ENCODE measurements around the gene SVBP. TPM values are rescaled to one million over a fixed set of nuclear protein-coding genes. Genes with fewer than 3 reads are reported as not detected.

Gene SVBP
- total and polyA plus RNA-seq, 2 experiments from 2014 or later = 16.8 to 28.5 TPM

- H3K36me3 ChIP-seq (ENCODE audit: low read depth) = peaks cover 13% of the 10 kb centered on the region; the same call in 1 of the 2 replicates
- no peak overlapping the region for H3K4me2 ChIP-seq (ENCODE audit: unreplicated experiment)
- no peaks in the 10 kb centered on the region for H3K27me3 ChIP-seq (replicated peaks; ENCODE audit: insufficient read depth)
- no peaks in the 10 kb centered on the region for H3K79me2 ChIP-seq (ENCODE audit: insufficient read depth)
- H3K9ac ChIP-seq = no peak overlapping the region
- no peaks in the 10 kb centered on the region for H3F3A ChIP-seq (ENCODE audit: insufficient read depth)
- WGBS, 2 experiments (ENCODE audit: low coverage in 1 of 2, low lambda C conversion rate in 2 of 2, missing lambda C conversion rate in 2 of 2) = 94% methylated on average over 17 of the region's 17 CpGs
- no peak overlapping the region for H3K4me3 ChIP-seq
- no peaks in the 10 kb centered on the region for H3K9me3 ChIP-seq (ENCODE audit: low read depth)
- TF ChIP-seq EZH2 (IDR thresholded peaks at IDR 0.05; ENCODE audit: insufficient read depth, poor library complexity, severe bottlenecking) (no peak), EZH2phosphoT487 (IDR thresholded peaks at IDR 0.05; ENCODE audit: insufficient read depth, low read depth) (no peak)
- no peaks in the 10 kb centered on the region for H3K4me1 ChIP-seq (ENCODE audit: insufficient read depth)
- H4K20me1 ChIP-seq (ENCODE audit: insufficient read depth) = no peaks in the 10 kb centered on the region
- no peak overlapping the region for H3K27ac ChIP-seq
- H3K9me2 ChIP-seq (ENCODE audit: insufficient read depth) = no peaks in the 10 kb centered on the region
- in situ Hi-C loops (cut with MboI) = no loop called here
- no peak for DNase-seq
- H2AFZ ChIP-seq = no peak overlapping the region
Measured at GRCh38 chr1:42830631-42831030, 13.4 kb upstream of the SVBP start.

GRCh38 chr1:42825036-42825851, 8.0 kb upstream of the SVBP start:
- DNase-seq = no peak
- TF ChIP-seq EZH2phosphoT487 (IDR thresholded peaks at IDR 0.05; ENCODE audit: insufficient read depth, low read depth) (no peak), EZH2 (IDR thresholded peaks at IDR 0.05; ENCODE audit: insufficient read depth, poor library complexity, severe bottlenecking) (no peak)
- H3F3A ChIP-seq (ENCODE audit: insufficient read depth) = peaks cover 17% of the 10 kb centered on the region
- 82 to 85% methylated on average over 10 of the region's 10 CpGs for WGBS, 2 experiments (ENCODE audit: low coverage in 1 of 2, low lambda C conversion rate in 2 of 2, missing lambda C conversion rate in 2 of 2)
- H3K9me3 ChIP-seq (ENCODE audit: low read depth) = no peaks in the 10 kb centered on the region
- no peaks in the 10 kb centered on the region for H3K36me3 ChIP-seq (ENCODE audit: low read depth)
- H3K9me2 ChIP-seq (ENCODE audit: insufficient read depth) = no peaks in the 10 kb centered on the region
- no peak overlapping the region for H3K9ac ChIP-seq
- H3K4me3 ChIP-seq = no peak overlapping the region
- no peaks in the 10 kb centered on the region for H4K20me1 ChIP-seq (ENCODE audit: insufficient read depth)
- H3K27ac ChIP-seq = no peak overlapping the region
- H3K4me2 ChIP-seq (ENCODE audit: unreplicated experiment) = no peak overlapping the region
- peaks cover 13% of the 10 kb centered on the region for H3K4me1 ChIP-seq (ENCODE audit: insufficient read depth)
- peaks cover 15% of the 10 kb centered on the region for H3K79me2 ChIP-seq (ENCODE audit: insufficient read depth)
- H3K27me3 ChIP-seq (replicated peaks; ENCODE audit: insufficient read depth) = no peaks in the 10 kb centered on the region
- no peak overlapping the region for H2AFZ ChIP-seq
- in situ Hi-C loops (cut with MboI) = no loop called here

- H3K27ac ChIP-seq = no peak overlapping the region
- no peak overlapping the region for H2AFZ ChIP-seq
- peaks cover 22% of the 10 kb centered on the region for H3K79me2 ChIP-seq (ENCODE audit: insufficient read depth)
- no peaks in the 10 kb centered on the region for H3K9me2 ChIP-seq (ENCODE audit: insufficient read depth)
- no peaks in the 10 kb centered on the region for H3K9me3 ChIP-seq (ENCODE audit: low read depth)
- in situ Hi-C loops (cut with MboI) = no loop called here
- H3K4me3 ChIP-seq = no peak overlapping the region
- H3F3A ChIP-seq (ENCODE audit: insufficient read depth) = peaks cover 17% of the 10 kb centered on the region
- H3K9ac ChIP-seq = no peak overlapping the region
- H3K4me2 ChIP-seq (ENCODE audit: unreplicated experiment) = no peak overlapping the region
- no peaks in the 10 kb centered on the region for H3K36me3 ChIP-seq (ENCODE audit: low read depth)
- peaks cover 13% of the 10 kb centered on the region for H3K4me1 ChIP-seq (ENCODE audit: insufficient read depth)
- H4K20me1 ChIP-seq (ENCODE audit: insufficient read depth) = no peaks in the 10 kb centered on the region
- WGBS, 2 experiments (ENCODE audit: low coverage in 1 of 2, low lambda C conversion rate in 2 of 2, missing lambda C conversion rate in 2 of 2) = 98 to 100% methylated on average over 4 of the region's 4 CpGs
- no peaks in the 10 kb centered on the region for H3K27me3 ChIP-seq (replicated peaks; ENCODE audit: insufficient read depth)
- no peak for TF ChIP-seq EZH2phosphoT487 (IDR thresholded peaks at IDR 0.05; ENCODE audit: insufficient read depth, low read depth)
- TF ChIP-seq EZH2 (IDR thresholded peaks at IDR 0.05; ENCODE audit: insufficient read depth, poor library complexity, severe bottlenecking) = no peak
- DNase-seq = no peak
Measured at GRCh38 chr1:42824481-42825035, 7.4 kb upstream of the SVBP start.

- peaks cover 17% of the 10 kb centered on the region for H3F3A ChIP-seq (ENCODE audit: insufficient read depth)
Measured at GRCh38 chr1:42822800-42823392, 5.7 kb upstream of the SVBP start.

More at GRCh38 chr1:42822800-42823392, 5.7 kb upstream of the SVBP start:
- H3K79me2 ChIP-seq (ENCODE audit: insufficient read depth) = peaks cover 39% of the 10 kb centered on the region
- H3K9me3 ChIP-seq (ENCODE audit: low read depth) = no peaks in the 10 kb centered on the region
- no peak overlapping the region for H2AFZ ChIP-seq
- in situ Hi-C loops (cut with MboI) = no loop called here
- peak; percentile 57 for DNase-seq
- H3K9me2 ChIP-seq (ENCODE audit: insufficient read depth) = no peaks in the 10 kb centered on the region
- no peaks in the 10 kb centered on the region for H4K20me1 ChIP-seq (ENCODE audit: insufficient read depth)
- peak overlapping the region; percentile 36 for H3K27ac ChIP-seq
- no peaks in the 10 kb centered on the region for H3K27me3 ChIP-seq (replicated peaks; ENCODE audit: insufficient read depth)
- peaks cover 13% of the 10 kb centered on the region for H3K4me1 ChIP-seq (ENCODE audit: insufficient read depth)
- no peaks in the 10 kb centered on the region for H3K36me3 ChIP-seq (ENCODE audit: low read depth)
- H3K4me3 ChIP-seq = no peak overlapping the region
- peak overlapping the region; percentile 37 for H3K4me2 ChIP-seq (ENCODE audit: unreplicated experiment)
- 17 to 18% methylated on average over 2 of the region's 2 CpGs for WGBS, 2 experiments (ENCODE audit: low coverage in 1 of 2, low lambda C conversion rate in 2 of 2, missing lambda C conversion rate in 2 of 2)
- H3K9ac ChIP-seq = 0 out of 2 replicates have a peak overlapping the region, but pooled peaks have one; percentile 20
- no peak for TF ChIP-seq EZH2phosphoT487 (IDR thresholded peaks at IDR 0.05; ENCODE audit: insufficient read depth, low read depth)
- TF ChIP-seq EZH2 (IDR thresholded peaks at IDR 0.05; ENCODE audit: insufficient read depth, poor library complexity, severe bottlenecking) = no peak
